Liver (tissue), 9 donors: ENCODE data around the gene HSD3B7. TPM values are rescaled to one million over a fixed set of nuclear protein-coding genes. Genes with fewer than 3 reads are reported as not detected.

ENCODE experiments used
- DNase-seq: peaks from one replicate; pipeline ENCODE4 v3.0.0-alpha.2; 2017; ENCODE audit warnings: low spot score
- H3K27ac ChIP-seq, 2 donors: one replicate each; pipeline ENCODE4 v1.7.0; 2013; ENCODE audit warnings: inconsistent platforms in 2 of 2, low read length in 2 of 2, control low read depth in 1 of 2, low read depth in 1 of 2, mild to moderate bottlenecking in 1 of 2
- H3K27me3 ChIP-seq, 4 donors: one replicate each; pipeline versions ENCODE4 v1.6.1 to v1.7.0; 2013; ENCODE audit warnings: low read length in 3 of 4, inconsistent platforms in 1 of 4, mild to moderate bottlenecking in 1 of 4, moderate library complexity in 1 of 4; ENCODE audit not compliant: control insufficient read depth in 4 of 4, insufficient read depth in 4 of 4
- H3K36me3 ChIP-seq, 4 donors: one replicate each; pipeline versions ENCODE4 v1.6.1 to v1.7.0; 2013; ENCODE audit warnings: low read length in 3 of 4, mild to moderate bottlenecking in 3 of 4, low read depth in 1 of 4, moderate library complexity in 1 of 4; ENCODE audit not compliant: control insufficient read depth in 4 of 4, insufficient read depth in 3 of 4
- H3K4me1 ChIP-seq, 4 donors: one replicate each; pipeline versions ENCODE4 v1.6.1 to v1.7.0; 2013; ENCODE audit warnings: low read length in 3 of 4, mild to moderate bottlenecking in 3 of 4, moderate library complexity in 1 of 4; ENCODE audit not compliant: control insufficient read depth in 4 of 4, insufficient read depth in 4 of 4
- H3K4me3 ChIP-seq, 3 donors: one replicate each; pipeline versions ENCODE4 v1.6.1 to v1.7.0; 2013; ENCODE audit warnings: low read length in 3 of 3, control low read depth in 1 of 3, low read depth in 1 of 3, mild to moderate bottlenecking in 1 of 3
- H3K9ac ChIP-seq, 2 donors: one replicate each; pipeline ENCODE4 v1.7.0; 2013; ENCODE audit warnings: low read length in 2 of 2, mild to moderate bottlenecking in 2 of 2, moderate library complexity in 2 of 2, control low read depth in 1 of 2, low read depth in 1 of 2
- H3K9me3 ChIP-seq, 4 donors: one replicate each; pipeline versions ENCODE4 v1.6.1 to v1.7.0; 2013; ENCODE audit warnings: low read length in 3 of 4; ENCODE audit not compliant: control insufficient read depth in 4 of 4
- ATF3 ChIP-seq: IDR thresholded peaks from 2 replicates; pipeline ENCODE4 v1.6.1; 2016; ENCODE audit warnings: antibody characterized with exemption
- CTCF ChIP-seq: fragments of 150-350 bp; IDR thresholded peaks from 2 replicates; pipeline ENCODE4 v1.5.1; 2017; ENCODE audit warnings: improper control_type of control experiment, low read depth, low read length; ENCODE audit not compliant: missing input control
- EGR1 ChIP-seq, 2 donors: IDR thresholded peaks; 2 replicates each; pipeline ENCODE4 v1.6.1; 2016 to 2018; ENCODE audit warnings: antibody characterized with exemption in 2 of 2, low read depth in 2 of 2
- FOXA1 ChIP-seq: IDR thresholded peaks from 2 replicates; pipeline ENCODE4 v1.6.1; 2016; ENCODE audit warnings: antibody characterized with exemption
- FOXA2 ChIP-seq: IDR thresholded peaks from 2 replicates; pipeline ENCODE4 v1.6.1; 2016; ENCODE audit warnings: antibody characterized with exemption
- GABPA ChIP-seq, 2 donors: IDR thresholded peaks in 1 of 2; conservative IDR thresholded peaks in 1 of 2; 2 replicates each; pipeline ENCODE4 v1.6.1; 2016; ENCODE audit warnings: antibody characterized with exemption in 2 of 2, mild to moderate bottlenecking in 1 of 2, moderate library complexity in 1 of 2
- HNF4A ChIP-seq, 2 donors: conservative IDR thresholded peaks; 2 replicates each; pipeline ENCODE4 v1.6.1; 2016; ENCODE audit warnings: antibody characterized with exemption in 2 of 2, mild to moderate bottlenecking in 2 of 2
- HNF4G ChIP-seq: IDR thresholded peaks from 2 replicates; pipeline ENCODE4 v1.6.1; 2016; ENCODE audit warnings: antibody characterized with exemption
- JUND ChIP-seq, 2 donors: IDR thresholded peaks; 2 replicates each; pipeline ENCODE4 v1.6.1; 2016; ENCODE audit warnings: antibody characterized with exemption in 2 of 2
- NR2F2 ChIP-seq: IDR thresholded peaks from 2 replicates; pipeline ENCODE4 v1.6.1; 2016; ENCODE audit warnings: antibody characterized with exemption
- RAD21 ChIP-seq, 2 donors: IDR thresholded peaks; 2 replicates each; pipeline ENCODE4 v1.6.1; 2016; ENCODE audit warnings: antibody characterized with exemption in 2 of 2, mild to moderate bottlenecking in 2 of 2
- REST ChIP-seq: IDR thresholded peaks from 2 replicates; pipeline ENCODE4 v1.6.1; 2016; ENCODE audit warnings: antibody characterized with exemption, mild to moderate bottlenecking
- SP1 ChIP-seq: IDR thresholded peaks from 2 replicates; pipeline ENCODE4 v1.6.1; 2018; ENCODE audit warnings: antibody characterized with exemption, mild to moderate bottlenecking
- TAF1 ChIP-seq: conservative IDR thresholded peaks from 2 replicates; pipeline ENCODE4 v1.6.1; 2016; ENCODE audit warnings: antibody characterized with exemption, mild to moderate bottlenecking
- YY1 ChIP-seq: IDR thresholded peaks from 2 replicates; pipeline ENCODE4 v1.6.1; 2016; ENCODE audit warnings: antibody characterized with exemption, mild to moderate bottlenecking
- WGBS: extraction: QIAGEN DNeasy Blood & Tissue Kit; methylation state at CpG from one replicate; pipeline ENCODE4 v1.1.7; 2013; 5-methylcytosine and 5-hydroxymethylcytosine counted together
- polyA plus RNA-seq, 2 donors: library from polyadenylated mRNA; stranded (reverse) in 1 of 2; unstranded in 1 of 2; fragments of 200-250 nt in 1 of 2; fragments of >200 nt in 1 of 2; fragmentation: Nextera tagmentation in 1 of 2; extraction: Ambion mirVana in 1 of 2; gene quantifications; one replicate each; pipeline versions ENCODE4 v1.2.1 to v1.2.3, GENCODE V29; 2013 to 2015
- total RNA-seq, 2 donors: library from RNA; depleted of rRNA; stranded (reverse); fragments of >200 nt; gene quantifications; one replicate each; pipeline ENCODE4 v1.2.3, GENCODE V29; 2014
- TF ChIP-seq, protein P1 (sequence below): IDR thresholded peaks from 2 replicates; pipeline ENCODE4 v1.6.1; 2016; ENCODE audit warnings: antibody characterized with exemption
- TF ChIP-seq, protein P2 (sequence below): IDR thresholded peaks from 2 replicates; pipeline ENCODE4 v1.6.1; 2016; ENCODE audit warnings: antibody characterized with exemption
- donor health status: healthy.
- donor health status: healthy.
- donor health status: healthy.
- donor health status: healthy.
- donor health status: healthy.

HSD3B7 gene
- total and polyA plus RNA-seq, 4 donors, result 23.9 to 93.9 (median 79.4) TPM

GRCh38 chr16:31005350-31006085 lies 20.5 kb downstream of the HSD3B7 start (continued):
- TF ChIP-seq, protein P1, sequence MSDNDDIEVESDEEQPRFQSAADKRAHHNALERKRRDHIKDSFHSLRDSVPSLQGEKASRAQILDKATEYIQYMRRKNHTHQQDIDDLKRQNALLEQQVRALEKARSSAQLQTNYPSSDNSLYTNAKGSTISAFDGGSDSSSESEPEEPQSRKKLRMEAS, result no peak
- TF ChIP-seq HNF4G (no peak), SP1 (no peak), GABPA (IDR thresholded peaks at IDR 0.05 in 1 of 2, conservative IDR thresholded peaks at IDR 0.05 in 1 of 2) (no peak)

GRCh38 chr16:31006086-31006385 lies 21.0 kb downstream of the HSD3B7 start:
- no peak for DNase-seq
- Histone ChIP-seq H3K27ac (no peak overlapping the region), H3K9ac (no peak overlapping the region), H3K4me3 (no peak overlapping the region), H3K9me3 (no peaks in the 10 kb centered on the region), H3K36me3 (no peaks in the 10 kb centered on the region), H3K27me3 (peaks cover 0 to 3% (median 0%) of the 10 kb centered on the region in 4 donors), H3K4me1 (peaks cover 0 to 8% (median 6%) of the 10 kb centered on the region in 4 donors)
- 70% methylated on average over 7 of the region's 7 CpGs for WGBS
- TF ChIP-seq FOXA2 (no peak), SP1 (no peak), HNF4G (no peak), FOXA1 (no peak), HNF4A (conservative IDR thresholded peaks at IDR 0.05) (no peak), NR2F2 (no peak), JUND (IDR thresholded peaks at IDR 0.05) (no peak), REST (no peak), ATF3 (no peak)
- TF ChIP-seq, protein P1, result no peak

GRCh38 chr16:31006589-31006988 lies 21.6 kb downstream of the HSD3B7 start:
- no peak overlapping the region for H3K4me3 ChIP-seq
- H3K27me3 ChIP-seq, result peaks cover 0 to 4% (median 0%) of the 10 kb centered on the region in 4 donors
- WGBS, result 93% methylated on average over 8 of the region's 8 CpGs
- no peak for DNase-seq
- H3K36me3 ChIP-seq, result no peaks in the 10 kb centered on the region
- no peak overlapping the region for H3K9ac ChIP-seq
- H3K9me3 ChIP-seq, result no peaks in the 10 kb centered on the region
- peaks cover 0 to 6% (median 4%) of the 10 kb centered on the region in 4 donors for H3K4me1 ChIP-seq
- no peak overlapping the region for H3K27ac ChIP-seq
- no peak for TF ChIP-seq FOXA1
- TF ChIP-seq YY1, result no peak
- no peak for TF ChIP-seq RAD21 (IDR thresholded peaks at IDR 0.05)
- TF ChIP-seq FOXA2, result no peak
- no peak for TF ChIP-seq NR2F2
- no peak for TF ChIP-seq GABPA (IDR thresholded peaks at IDR 0.05 in 1 of 2, conservative IDR thresholded peaks at IDR 0.05 in 1 of 2)
- TF ChIP-seq, protein P2, sequence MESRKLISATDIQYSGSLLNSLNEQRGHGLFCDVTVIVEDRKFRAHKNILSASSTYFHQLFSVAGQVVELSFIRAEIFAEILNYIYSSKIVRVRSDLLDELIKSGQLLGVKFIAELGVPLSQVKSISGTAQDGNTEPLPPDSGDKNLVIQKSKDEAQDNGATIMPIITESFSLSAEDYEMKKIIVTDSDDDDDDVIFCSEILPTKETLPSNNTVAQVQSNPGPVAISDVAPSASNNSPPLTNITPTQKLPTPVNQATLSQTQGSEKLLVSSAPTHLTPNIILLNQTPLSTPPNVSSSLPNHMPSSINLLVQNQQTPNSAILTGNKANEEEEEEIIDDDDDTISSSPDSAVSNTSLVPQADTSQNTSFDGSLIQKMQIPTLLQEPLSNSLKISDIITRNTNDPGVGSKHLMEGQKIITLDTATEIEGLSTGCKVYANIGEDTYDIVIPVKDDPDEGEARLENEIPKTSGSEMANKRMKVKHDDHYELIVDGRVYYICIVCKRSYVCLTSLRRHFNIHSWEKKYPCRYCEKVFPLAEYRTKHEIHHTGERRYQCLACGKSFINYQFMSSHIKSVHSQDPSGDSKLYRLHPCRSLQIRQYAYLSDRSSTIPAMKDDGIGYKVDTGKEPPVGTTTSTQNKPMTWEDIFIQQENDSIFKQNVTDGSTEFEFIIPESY, result no peak
- TF ChIP-seq TAF1, result no peak
- TF ChIP-seq REST, result no peak
- no peak for TF ChIP-seq JUND (IDR thresholded peaks at IDR 0.05)
- no peak for TF ChIP-seq CTCF
- TF ChIP-seq, protein P1, result no peak
- TF ChIP-seq EGR1 (IDR thresholded peaks at IDR 0.05; ENCODE audit: low read depth in 2 of 2), result no peak
